CD4-positive, alpha-beta T cell treated with Interleukin-10 for 1 hour (primary cell): ENCODE results near the gene ERGIC1.

Source experiments
- DNase-seq: peaks from one replicate; pipeline ENCODE4 v3.0.0-alpha.2; 2020

ERGIC1 gene

DNA sequence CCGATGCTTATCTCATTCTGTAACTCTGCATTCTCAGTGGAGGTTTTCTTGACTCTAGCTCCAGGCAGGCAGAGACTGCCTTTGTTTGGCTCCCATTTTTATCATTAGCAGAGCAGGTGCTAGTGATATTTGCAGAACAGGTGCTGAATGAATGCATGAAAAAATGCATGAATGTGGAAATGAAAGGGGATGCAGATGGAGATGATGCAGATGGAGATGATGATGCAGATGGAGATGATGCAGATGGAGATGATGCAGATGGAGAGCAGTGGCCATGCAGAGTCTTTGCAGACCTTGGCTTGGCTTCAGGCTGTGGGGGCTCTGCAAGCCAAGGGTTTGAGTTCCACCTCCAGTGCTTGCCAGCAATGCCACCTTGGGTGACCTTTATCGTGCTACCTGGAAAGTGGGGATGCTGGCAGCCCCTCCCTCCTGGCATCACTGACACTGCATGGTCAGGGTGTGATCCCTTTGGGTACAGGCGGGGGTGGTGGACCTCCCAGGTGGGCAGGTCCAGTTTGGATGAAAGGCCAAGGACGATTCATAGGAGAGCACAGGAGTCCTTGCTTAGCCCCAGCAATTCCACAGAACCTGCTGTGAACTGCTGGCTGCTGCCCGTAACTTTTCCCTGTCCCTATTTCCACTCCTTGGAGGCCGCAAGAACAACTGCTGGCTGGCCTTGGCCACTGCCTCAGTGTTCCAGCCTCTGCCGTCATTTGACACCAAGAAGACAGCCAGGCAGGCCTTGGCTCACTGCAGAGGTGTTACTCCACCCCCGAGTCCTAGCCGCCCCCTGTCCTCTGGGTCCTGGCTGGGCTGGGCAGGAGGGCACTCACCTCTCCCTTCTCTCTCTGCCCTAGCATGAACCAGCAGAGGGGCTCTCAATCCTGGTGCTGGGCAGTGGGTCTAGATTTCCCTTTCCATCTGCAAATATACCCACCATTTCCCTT, 33.0 kb downstream of the ERGIC1 start:
- DNase-seq, result no peak

DNA sequence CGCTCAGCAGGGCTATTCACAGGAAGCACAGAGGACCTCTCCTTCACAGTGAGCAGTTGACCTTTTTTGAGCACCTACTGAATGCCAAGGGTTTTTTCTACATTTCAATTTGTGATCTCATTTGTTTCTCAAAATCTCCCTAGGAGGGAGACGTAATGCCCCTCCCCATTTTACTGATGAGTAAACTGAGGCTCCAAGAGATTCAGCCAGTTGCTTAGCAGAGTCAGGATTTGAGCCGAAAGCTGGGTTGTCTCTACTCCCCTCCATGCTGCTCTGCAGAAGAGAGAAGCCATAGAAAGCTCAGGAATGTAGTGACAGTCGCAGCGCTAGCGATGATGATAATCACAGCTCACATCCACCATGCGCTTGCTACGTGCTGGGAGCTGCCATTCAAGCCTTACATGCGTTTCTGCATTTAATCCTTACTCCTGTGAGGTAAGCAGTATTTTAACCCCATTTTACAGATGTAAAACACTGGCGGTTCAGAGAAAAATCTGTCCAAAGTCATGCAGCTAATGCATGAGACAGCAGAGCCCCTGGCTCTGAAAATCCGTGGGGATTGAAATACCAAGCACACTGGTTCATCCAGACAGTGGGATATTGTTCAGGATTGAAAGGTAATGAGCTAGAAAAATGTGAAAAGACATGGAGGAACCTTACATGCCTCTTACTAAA, 33.8 kb downstream of the ERGIC1 start:
- DNase-seq, result no peak

DNA sequence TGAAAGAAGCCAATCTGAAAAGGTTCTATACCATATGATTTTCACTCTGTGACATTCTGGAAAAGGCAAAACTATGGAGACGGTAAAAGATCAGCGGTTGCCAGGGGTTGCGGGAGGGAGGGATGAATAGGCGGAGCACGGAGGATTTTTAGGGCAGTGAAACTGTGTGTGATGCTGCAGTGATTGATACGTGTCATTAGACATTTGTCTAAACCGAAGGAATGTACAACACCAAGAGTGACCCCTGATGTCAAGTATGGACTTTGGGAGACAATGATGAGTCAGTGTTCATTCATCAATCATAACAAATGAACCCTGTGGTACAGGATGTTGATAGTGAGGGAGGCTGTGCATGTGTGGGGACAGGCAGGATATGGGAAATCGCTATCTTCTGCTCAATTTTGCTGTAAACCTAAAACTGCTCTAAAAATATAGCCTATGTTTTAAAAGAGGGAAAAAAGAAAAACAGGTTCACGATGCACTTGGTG, 34.4 kb downstream of the ERGIC1 start:
- DNase-seq, result no peak

DNA sequence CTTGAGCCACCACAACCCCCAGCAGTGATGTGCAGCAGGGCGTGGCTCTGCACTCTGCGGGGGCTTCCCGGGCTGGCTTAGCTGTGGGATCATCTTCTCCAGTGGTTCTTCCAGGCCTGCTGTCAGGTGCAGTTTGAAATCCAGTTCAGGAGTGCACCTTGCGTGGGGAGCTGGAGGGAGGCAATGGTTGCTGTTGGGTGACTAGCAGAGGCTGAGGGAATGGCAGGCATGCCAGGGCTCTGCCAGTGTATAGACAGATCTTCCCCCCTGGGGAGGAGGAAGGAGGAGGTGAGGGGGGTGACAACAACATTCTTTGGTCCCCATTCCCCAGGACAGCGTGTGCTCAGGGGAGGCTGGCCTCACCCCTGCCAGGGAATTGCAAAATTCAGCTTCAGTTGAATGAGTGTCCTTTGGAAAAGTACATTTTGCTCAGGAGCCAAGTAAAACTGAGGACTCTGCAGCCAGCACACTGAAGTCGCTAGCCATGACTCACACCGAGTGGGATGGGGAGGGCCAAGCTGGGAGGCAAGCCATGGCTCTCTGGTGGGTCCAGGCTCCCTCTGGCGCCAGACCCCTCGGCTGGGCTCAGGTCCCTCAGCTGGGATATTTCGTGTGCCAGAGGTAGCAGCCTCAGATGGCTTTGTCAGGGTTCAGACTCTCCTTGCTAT, 35.0 kb downstream of the ERGIC1 start:
- DNase-seq, result no peak

DNA sequence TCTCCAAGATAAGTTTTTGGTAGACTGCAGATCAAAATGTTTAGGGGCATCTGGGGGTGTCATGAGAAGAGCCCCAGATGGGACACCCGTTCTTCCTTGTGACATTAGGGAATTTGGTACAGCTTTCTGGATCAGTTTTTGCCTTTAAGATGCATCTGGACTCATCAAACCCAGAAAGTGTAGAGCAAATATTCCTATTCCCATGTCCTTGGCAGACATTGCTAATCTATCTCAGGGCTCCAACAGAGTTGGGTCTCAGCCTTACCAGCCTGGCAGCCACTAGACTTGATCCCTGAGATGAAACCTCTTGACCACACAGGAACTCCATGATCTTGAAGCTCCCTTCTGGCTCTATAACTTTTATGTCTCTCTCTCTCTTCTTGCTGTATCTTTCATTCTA, 35.6 kb downstream of the ERGIC1 start:
- no peak for DNase-seq

DNA sequence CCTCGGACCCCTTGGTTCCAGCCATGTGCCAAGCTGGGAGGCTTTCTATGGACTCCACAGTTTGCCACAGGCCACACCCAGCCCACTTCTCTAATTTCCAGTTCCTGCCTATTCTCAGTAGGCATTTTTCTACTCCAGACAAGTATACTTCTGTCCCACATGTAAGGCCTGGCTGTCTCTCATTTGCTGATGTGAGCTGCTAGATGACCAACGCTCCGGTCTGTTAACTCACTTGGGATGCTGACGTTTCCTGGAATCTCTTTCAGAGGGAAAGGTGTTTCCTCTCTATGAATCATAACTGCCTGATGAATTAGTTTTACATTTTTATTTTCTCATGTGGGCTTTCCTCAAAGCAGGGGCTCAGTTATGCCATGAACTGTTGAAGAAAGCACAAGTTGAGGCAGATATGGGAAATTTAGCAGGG, 36.3 kb downstream of the ERGIC1 start:
- no peak for DNase-seq

DNA sequence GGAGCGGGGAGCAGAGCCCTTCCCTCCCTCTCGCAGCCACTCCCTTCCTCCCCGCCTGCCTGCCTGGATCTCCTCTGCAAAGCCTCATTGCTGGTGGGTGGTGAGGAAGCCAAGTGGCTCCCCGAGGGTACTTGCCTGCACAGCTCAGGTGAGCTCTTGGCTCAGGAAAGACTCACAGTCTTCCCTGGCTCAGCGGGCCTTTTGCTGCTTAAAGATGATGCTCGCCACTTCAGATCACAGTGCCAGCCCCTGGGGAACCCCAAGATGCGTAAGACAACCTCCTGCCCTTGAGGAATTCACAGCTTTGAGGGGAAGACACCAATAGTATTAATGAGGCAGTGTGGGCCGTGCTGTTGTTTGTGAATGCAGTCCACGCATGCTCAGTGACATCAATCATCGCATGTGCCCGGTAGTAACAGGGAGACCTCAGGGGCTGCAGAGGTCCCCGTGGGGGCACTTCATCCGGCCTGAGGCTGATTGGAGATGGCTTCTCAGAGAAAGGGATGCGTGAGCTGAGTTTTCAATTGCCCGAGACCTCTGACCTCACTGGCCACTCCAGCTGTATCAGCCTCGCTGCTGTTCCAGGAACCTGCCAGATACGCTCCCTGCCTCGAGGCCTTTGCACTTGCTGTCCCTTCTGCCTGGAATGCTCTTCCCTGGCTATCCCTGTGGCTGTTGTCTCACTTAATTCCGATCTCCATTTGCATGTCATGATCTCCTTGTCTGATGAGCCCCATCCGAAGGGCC, 36.8 kb downstream of the ERGIC1 start:
- no peak for DNase-seq

DNA sequence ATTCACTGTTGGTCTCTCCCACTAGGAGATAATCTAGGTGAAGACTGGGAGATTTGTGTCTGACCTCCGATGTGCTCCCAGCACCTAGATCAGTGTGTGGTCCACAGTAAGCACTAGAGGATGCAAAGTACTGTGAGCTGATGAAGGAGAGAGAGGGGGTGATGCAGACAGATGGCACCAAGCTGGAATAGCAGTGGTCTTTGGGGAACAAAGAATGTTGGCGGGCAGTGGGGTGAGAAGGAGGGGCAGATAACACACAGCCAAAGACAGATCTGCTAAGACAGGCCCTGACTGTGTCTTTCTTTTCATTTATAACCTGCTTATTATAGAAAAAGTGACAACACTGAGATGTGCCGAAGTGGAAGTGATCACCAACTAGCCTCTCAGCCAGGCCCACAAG, 37.5 kb downstream of the ERGIC1 start:
- no peak for DNase-seq

DNA sequence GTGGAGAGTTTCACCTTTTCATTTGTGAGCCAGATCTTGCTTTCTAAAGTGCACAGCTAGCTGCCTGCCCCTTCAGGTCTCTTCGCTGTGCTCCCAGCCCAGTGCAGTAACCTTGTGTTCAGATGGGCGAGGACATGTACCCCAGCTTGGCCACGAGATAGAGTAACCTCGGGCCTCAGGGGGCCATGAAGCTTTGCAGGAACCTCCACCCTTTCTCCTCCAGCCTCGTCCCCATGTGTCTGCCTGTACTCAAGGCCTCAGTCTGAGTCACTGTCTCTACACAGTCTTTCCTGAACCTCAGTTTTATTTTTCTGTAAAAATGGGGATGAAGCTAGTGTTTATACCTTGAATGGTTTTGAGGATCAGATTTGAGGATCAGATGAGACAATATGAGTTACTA, 37.9 kb downstream of the ERGIC1 start:
- no peak for DNase-seq

DNA sequence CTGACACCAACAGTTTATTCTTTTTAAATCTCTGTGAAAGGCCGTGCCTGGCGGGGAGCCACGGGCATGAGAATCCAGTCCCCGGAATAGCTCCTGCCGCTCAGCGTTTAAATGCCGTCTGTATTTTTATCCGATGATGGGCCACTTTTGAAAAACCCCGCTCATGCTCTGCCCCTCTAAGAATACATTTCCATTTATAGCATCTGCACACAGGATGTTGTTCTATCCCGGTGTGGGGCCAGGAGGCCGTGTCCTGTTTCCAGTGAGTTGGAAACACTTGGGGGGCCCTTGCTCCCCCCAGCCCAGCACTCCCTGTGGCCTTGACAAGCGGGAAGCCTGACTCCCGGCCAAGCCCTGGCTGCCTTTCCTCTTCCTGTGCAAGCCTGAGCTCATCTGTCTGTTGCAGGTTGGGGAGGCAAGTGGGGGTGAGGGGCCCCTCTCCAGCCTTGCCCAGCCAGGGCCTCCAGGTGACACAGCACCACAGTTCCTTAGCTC, 39.0 kb downstream of the ERGIC1 start:
- no peak for DNase-seq

DNA sequence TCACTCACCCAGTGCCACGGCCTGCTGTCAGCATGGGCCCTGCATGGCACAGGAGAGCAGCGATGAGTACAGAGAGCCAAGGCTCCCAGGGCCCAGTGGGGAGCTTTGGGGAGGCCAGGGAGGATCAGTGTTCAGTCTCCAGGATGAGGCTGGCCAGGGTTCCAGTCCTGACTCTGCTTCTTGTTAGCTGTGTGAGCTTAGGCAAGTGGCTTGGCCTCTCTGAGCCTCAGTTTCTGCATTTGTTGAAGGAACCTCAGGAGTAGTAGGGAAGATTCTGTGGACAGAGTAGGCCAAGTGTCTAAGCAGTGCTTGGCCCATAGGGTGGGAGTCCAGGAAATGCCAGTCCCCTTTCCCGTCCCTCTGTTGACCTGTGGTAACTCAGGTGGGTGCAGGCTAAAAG, 39.5 kb downstream of the ERGIC1 start:
- DNase-seq, result no peak

DNA sequence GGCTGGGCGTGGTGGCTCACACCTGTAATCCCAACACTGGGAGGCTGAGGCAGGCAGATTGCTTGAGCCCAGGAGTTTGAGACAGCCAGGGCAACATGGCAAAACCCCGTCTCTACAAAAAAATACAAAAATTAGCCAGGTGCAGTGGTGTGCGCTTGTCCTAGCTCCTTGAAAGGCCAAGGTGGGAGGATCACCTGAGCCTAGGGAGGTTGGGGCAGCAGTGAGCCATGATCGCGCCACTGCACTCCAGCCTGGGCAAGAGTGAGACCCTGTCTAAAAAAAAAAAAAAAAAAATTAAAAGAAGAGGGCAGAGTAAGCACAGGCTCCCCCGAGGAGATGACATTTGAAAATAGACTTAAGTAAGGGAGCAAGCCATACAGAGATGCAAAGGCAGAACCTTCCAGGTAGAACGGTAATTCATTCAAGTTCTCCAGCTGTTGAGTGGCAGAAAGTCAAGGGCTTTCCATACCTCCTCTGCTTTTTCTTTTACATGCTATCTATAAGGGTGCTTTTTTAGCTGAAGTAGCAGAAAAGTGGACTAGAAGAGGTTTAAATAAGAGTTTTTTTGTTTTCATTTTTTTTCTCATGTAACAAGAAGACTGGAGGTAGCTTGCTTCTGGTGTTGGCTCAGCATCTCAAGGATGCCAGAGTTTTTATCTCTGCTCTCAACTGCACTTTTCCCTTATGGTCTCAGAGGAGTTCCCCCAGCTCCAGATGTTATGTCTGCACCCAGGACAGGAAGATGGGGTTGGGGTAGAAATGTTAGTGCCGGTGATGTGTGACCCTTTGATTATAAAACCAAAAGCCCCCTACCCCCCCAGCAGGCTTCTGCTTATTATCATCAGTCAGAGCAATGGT, 40.8 kb downstream of the ERGIC1 start:
- DNase-seq, result no peak

DNA sequence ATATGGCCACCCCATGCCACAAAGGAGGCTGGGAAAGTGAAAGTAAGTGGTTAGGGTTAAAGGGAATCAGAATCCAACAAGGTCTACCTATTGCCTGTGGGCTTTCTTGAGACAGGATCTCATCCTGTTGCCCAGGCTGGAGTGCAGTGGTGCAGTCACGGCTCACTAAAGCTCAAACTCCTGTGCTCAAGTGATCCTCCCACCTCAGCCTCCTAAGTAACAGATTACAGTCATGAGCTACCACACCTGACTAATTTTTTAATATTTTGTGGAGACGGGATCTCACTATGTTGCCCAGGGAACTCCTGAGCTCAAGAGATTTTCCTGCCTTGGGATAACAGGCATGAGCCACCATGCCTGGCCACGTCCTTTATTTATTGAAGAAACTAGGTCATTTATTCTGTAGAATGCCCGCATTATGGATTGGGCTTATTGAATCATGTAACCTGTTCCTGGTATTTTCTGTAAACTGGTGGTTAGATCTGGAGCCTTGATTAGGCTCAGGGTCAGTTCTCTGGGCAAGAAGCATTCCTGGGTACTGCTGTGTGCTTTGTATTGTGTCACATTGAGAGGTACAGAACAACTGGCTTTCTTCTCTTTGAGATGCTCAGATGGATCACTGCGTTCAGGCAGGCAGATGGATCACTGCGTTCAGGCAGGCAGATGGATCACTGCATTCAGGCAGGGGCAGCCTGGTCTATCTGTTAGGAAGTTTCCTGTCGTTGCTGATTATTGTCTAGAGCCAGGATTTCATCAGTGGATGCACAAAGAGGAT, 41.6 kb downstream of the ERGIC1 start:
- no peak for DNase-seq

DNA sequence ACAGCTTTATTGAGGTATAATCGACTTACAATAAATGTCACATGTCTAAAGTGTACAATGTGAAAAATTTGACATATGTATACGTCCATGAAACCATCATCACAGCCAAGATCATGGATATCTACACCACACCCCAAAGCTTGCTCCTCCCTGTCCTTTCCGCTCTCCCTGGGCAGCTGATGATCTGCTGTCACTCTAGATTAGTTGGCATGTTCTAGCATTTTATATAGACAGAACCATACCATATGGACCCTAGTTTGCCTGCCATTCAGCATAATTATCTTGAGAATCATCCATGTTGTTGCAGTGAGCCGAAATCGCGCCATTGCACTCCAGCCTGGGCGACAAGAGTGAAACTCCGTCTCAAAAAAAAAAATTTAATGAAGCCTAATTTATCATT, 42.5 kb downstream of the ERGIC1 start:
- DNase-seq, result no peak

DNA sequence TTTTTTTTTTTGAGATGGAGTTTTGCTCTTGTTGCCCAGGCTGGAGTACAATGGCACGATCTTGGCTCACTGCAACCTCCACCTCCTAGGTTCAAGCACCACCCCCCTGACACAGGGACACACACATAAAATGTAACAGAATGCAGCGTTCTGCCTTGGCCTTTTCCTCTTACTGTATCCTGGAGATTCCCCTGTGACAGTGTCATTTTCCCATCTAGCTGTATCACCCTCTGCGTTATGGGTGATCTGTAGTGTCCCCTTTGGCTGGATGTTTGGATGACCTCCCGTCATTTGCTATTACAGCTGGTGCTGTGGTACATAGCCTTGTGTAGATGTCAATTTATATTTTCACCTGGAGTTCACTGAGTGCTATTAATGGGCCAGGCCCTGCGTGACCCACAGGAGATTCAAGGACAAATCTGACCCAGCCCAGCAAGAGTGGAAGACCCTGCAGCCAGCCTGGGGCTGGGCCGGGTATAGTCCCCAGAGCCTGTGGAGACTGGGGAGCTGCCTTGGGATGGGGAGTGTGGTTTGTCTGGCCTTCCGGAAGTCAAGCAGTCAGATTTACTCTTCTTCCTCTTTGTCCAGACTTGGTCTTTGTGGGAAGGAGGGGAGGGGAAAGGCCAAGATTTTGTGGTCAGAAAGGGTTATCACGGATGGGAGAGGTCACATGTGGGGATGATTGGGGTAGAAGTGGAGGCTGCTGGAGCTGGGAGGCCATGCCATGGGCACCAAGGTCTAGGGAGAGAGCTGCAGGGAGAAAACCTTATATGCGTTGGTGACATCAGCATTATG, 43.6 kb downstream of the ERGIC1 start:
- DNase-seq, result no peak

DNA sequence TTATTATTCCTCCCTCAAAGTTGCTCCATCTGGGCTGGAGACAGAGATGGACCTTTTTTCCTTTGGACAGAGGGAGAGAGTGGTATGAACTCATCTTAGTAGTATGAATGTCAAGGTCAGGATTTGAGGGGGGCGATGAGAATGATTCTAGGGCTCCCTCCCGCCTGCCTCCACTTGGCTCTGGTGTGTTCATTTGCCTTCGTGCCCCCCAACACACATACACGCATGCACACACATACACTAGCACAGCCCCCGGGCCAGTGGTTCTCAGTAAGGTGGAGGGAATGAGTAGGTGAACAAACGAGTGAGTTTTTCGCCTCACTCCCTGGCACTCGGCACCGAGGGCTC, 44.5 kb downstream of the ERGIC1 start:
- no peak for DNase-seq

DNA sequence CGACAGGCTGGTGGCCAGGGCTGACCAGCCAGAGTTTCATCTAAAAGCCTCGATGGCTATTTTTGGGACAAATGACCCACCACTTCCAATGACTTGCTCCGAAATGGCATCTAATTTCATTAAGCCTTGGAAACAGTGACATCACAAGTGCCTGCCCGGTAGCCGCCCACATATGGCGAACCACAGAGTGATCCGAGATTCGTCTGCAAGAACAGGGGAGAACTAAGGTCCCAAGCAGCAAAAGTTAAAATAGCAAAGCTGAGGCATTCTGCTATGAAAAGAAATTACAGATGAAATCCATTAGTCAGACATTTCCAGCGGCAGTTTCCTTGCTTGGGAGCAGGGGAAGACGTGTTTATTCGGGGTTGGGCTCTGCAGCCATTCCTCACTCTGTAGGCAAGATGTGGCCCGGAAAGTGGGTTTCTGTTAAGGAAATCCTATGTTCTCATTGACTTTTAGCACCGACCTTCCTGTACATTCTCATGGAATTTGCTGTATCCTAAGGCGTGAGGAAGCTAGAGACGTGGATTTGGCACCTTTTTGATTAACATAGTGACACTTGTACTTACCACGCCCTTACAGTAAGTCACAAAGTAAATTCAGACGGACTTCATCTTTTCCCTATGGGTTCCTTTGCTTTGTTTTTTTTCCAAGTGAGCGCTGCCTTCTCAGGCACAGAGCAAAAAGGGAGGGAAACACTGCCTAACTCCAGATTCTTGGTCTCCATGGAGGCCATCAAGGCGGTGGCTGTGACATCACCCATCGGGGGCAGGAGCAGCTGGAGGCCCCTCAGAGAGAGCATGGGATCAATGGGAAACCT, 45.1 kb downstream of the ERGIC1 start:
- no peak for DNase-seq

DNA sequence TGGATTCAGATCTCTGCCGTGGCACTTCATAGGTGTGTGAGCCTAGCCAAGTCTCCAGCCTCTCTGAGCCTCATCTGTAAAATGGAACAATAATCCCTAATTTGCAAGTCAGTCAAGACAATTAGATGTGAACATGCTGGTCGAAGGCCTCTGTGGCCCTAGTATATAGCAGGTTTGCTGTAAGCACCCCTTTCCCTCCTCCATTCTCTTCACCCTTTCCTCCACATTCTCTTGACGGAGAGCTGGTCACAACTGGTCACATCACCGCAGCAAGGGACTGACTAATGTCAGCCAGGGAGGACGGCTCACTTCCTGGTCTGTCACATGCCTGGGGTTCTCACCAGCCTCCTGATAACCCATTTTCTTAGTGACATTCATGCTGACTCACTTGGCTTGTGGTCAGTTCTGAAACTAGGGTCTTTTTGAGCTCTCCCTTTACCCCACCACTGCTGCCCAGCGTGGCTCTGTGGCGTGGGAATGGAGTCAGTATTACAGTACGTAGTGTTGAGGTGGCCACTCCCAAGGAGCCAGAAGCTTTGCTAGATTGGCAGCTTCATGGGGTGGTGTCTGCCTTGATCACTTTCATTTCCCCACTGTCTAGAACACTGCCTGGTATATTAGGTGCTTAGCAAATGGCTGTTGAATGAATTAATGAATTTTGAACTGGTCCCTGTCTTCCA, 47.8 kb downstream of the ERGIC1 start:
- DNase-seq, result peak; percentile 27

DNA sequence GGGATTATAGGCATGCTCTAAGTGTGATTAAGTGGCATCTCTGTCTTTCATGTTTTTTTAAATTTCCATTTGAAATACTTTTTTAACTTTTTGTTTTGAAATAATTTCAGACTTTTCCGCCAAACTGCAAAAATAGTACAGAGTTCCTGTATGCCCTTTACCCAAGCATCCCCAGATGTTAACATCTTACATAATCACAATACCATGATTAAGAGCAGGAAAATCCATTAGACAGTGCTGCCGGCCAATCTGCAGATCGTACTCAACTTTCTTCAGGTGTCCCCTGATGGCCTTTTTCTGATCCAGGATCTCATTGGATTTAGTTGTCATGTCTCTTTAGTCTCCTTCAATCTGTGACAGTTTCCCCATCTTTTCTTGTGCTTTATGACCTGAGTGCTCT, 49.0 kb downstream of the ERGIC1 start:
- no peak for DNase-seq
